Measurements from ENCODE around the gene CLDN5.

CLDN5 gene

GRCh38 chr22:19508024-19508776 is 16.0 kb downstream of the CLDN5 start:
- no peaks in the 10 kb centered on the region for H3K27me3 ChIP-seq (ENCODE audit: insufficient read depth, low read length, poor library complexity)
- no peak overlapping the region for H2BK120ac ChIP-seq (ENCODE audit: low read depth, low read length)
- no peak overlapping the region for H3K56ac ChIP-seq (ENCODE audit: low read length)
- H2BK15ac ChIP-seq (replicated peaks; ENCODE audit: low read depth): no peak overlapping the region
- no peak overlapping the region for H3K23ac ChIP-seq (ENCODE audit: low read length)
- H3K79me2 ChIP-seq (ENCODE audit: control insufficient read depth, insufficient read depth, low read length): no peaks in the 10 kb centered on the region
- H3K4ac ChIP-seq (ENCODE audit: low read depth, low read length): no peak overlapping the region
- H3K27ac ChIP-seq (ENCODE audit: low read depth, low read length): no peak overlapping the region
- H3K18ac ChIP-seq (ENCODE audit: low read length): no peak overlapping the region
- no CpG with 5 or more reads among the region's 10 CpGs for WGBS (ENCODE audit: extremely low coverage, insufficient coverage, low lambda C conversion rate)
- no peaks in the 10 kb centered on the region for H3K4me1 ChIP-seq (ENCODE audit: control insufficient read depth, low read depth, low read length)
- H2AK5ac ChIP-seq (ENCODE audit: low read length): no peak overlapping the region
- H3K4me2 ChIP-seq (ENCODE audit: low read length): no peak overlapping the region
- no peak overlapping the region for H4K5ac ChIP-seq (ENCODE audit: low read length)
- peaks cover 2% of the 10 kb centered on the region for H3K36me3 ChIP-seq (ENCODE audit: control insufficient read depth, insufficient read depth, low read length)
- no peak overlapping the region for H4K8ac ChIP-seq (ENCODE audit: low read depth, low read length)
- H3K9ac ChIP-seq (ENCODE audit: low read length): no peak overlapping the region
- H3K4me3 ChIP-seq (ENCODE audit: low read length): no peak overlapping the region
- no peaks in the 10 kb centered on the region for H3K79me1 ChIP-seq (ENCODE audit: low read length)
- no peak overlapping the region for H2BK5ac ChIP-seq (ENCODE audit: low read length)
- no peak for DNase-seq

GRCh38 chr22:19507534-19507861 is 16.7 kb downstream of the CLDN5 start:
- Histone ChIP-seq H2BK15ac (replicated peaks; ENCODE audit: low read depth) (no peak overlapping the region), H3K23ac (ENCODE audit: low read length) (no peak overlapping the region), H2AK5ac (ENCODE audit: low read length) (no peak overlapping the region), H3K36me3 (ENCODE audit: control insufficient read depth, insufficient read depth, low read length) (peaks cover 2% of the 10 kb centered on the region), H3K27ac (ENCODE audit: low read depth, low read length) (no peak overlapping the region), H3K56ac (ENCODE audit: low read length) (no peak overlapping the region), H3K79me2 (ENCODE audit: control insufficient read depth, insufficient read depth, low read length) (no peaks in the 10 kb centered on the region), H3K27me3 (ENCODE audit: insufficient read depth, low read length, poor library complexity) (no peaks in the 10 kb centered on the region), H4K5ac (ENCODE audit: low read length) (no peak overlapping the region), H4K8ac (ENCODE audit: low read depth, low read length) (no peak overlapping the region), H2BK120ac (ENCODE audit: low read depth, low read length) (no peak overlapping the region), H3K18ac (ENCODE audit: low read length) (no peak overlapping the region), H3K4me1 (ENCODE audit: control insufficient read depth, low read depth, low read length) (no peaks in the 10 kb centered on the region), H3K79me1 (ENCODE audit: low read length) (no peaks in the 10 kb centered on the region), H2BK5ac (ENCODE audit: low read length) (no peak overlapping the region), H3K4ac (ENCODE audit: low read depth, low read length) (no peak overlapping the region), H3K4me3 (ENCODE audit: low read length) (no peak overlapping the region), H3K4me2 (ENCODE audit: low read length) (no peak overlapping the region), H3K9ac (ENCODE audit: low read length) (no peak overlapping the region)
- WGBS (ENCODE audit: extremely low coverage, insufficient coverage, low lambda C conversion rate): no CpG with 5 or more reads among the region's 4 CpGs
- DNase-seq: no peak

- H3K23ac ChIP-seq (ENCODE audit: low read length): no peak overlapping the region
- no peak overlapping the region for H3K27ac ChIP-seq (ENCODE audit: low read depth, low read length)
- H3K27me3 ChIP-seq (ENCODE audit: insufficient read depth, low read length, poor library complexity): no peaks in the 10 kb centered on the region
- no peaks in the 10 kb centered on the region for H3K79me1 ChIP-seq (ENCODE audit: low read length)
- no peak overlapping the region for H2BK15ac ChIP-seq (replicated peaks; ENCODE audit: low read depth)
- no peak overlapping the region for H4K8ac ChIP-seq (ENCODE audit: low read depth, low read length)
- H2BK120ac ChIP-seq (ENCODE audit: low read depth, low read length): no peak overlapping the region
- no peaks in the 10 kb centered on the region for H3K4me1 ChIP-seq (ENCODE audit: control insufficient read depth, low read depth, low read length)
- H3K56ac ChIP-seq (ENCODE audit: low read length): no peak overlapping the region
- no peak overlapping the region for H3K4me3 ChIP-seq (ENCODE audit: low read length)
- H3K18ac ChIP-seq (ENCODE audit: low read length): no peak overlapping the region
- H3K4ac ChIP-seq (ENCODE audit: low read depth, low read length): no peak overlapping the region
- H3K9ac ChIP-seq (ENCODE audit: low read length): no peak overlapping the region
- no peak overlapping the region for H2AK5ac ChIP-seq (ENCODE audit: low read length)
- no peak overlapping the region for H2BK5ac ChIP-seq (ENCODE audit: low read length)
- no peak overlapping the region for H4K5ac ChIP-seq (ENCODE audit: low read length)
- H3K79me2 ChIP-seq (ENCODE audit: control insufficient read depth, insufficient read depth, low read length): no peaks in the 10 kb centered on the region
- no CpG with 5 or more reads among the region's 10 CpGs for WGBS (ENCODE audit: extremely low coverage, insufficient coverage, low lambda C conversion rate)
- DNase-seq: no peak
- no peak overlapping the region for H3K4me2 ChIP-seq (ENCODE audit: low read length)
- H3K36me3 ChIP-seq (ENCODE audit: control insufficient read depth, insufficient read depth, low read length): peaks cover 2% of the 10 kb centered on the region
Observed at GRCh38 chr22:19506212-19506611, 18.0 kb downstream of the CLDN5 start.

- no peaks in the 10 kb centered on the region for H3K79me1 ChIP-seq (ENCODE audit: low read length)
- no peak overlapping the region for H2AK5ac ChIP-seq (ENCODE audit: low read length)
- H4K8ac ChIP-seq (ENCODE audit: low read depth, low read length): no peak overlapping the region
- no peaks in the 10 kb centered on the region for H3K4me1 ChIP-seq (ENCODE audit: control insufficient read depth, low read depth, low read length)
- no peaks in the 10 kb centered on the region for H3K79me2 ChIP-seq (ENCODE audit: control insufficient read depth, insufficient read depth, low read length)
- H3K18ac ChIP-seq (ENCODE audit: low read length): no peak overlapping the region
- H3K56ac ChIP-seq (ENCODE audit: low read length): no peak overlapping the region
- no peak overlapping the region for H2BK5ac ChIP-seq (ENCODE audit: low read length)
- WGBS (ENCODE audit: extremely low coverage, insufficient coverage, low lambda C conversion rate): no CpG with 5 or more reads among the region's 5 CpGs
- H3K4me2 ChIP-seq (ENCODE audit: low read length): no peak overlapping the region
- no peak overlapping the region for H3K23ac ChIP-seq (ENCODE audit: low read length)
- no peak overlapping the region for H3K4ac ChIP-seq (ENCODE audit: low read depth, low read length)
- no peaks in the 10 kb centered on the region for H3K27me3 ChIP-seq (ENCODE audit: insufficient read depth, low read length, poor library complexity)
- H2BK120ac ChIP-seq (ENCODE audit: low read depth, low read length): no peak overlapping the region
- H4K5ac ChIP-seq (ENCODE audit: low read length): no peak overlapping the region
- DNase-seq: no peak
- H2BK15ac ChIP-seq (replicated peaks; ENCODE audit: low read depth): no peak overlapping the region
- no peak overlapping the region for H3K9ac ChIP-seq (ENCODE audit: low read length)
- H3K4me3 ChIP-seq (ENCODE audit: low read length): no peak overlapping the region
- H3K36me3 ChIP-seq (ENCODE audit: control insufficient read depth, insufficient read depth, low read length): peaks cover 2% of the 10 kb centered on the region
- no peak overlapping the region for H3K27ac ChIP-seq (ENCODE audit: low read depth, low read length)
Observed at GRCh38 chr22:19505735-19506126, 18.5 kb downstream of the CLDN5 start.

GRCh38 chr22:19504900-19505734 is 19.1 kb downstream of the CLDN5 start:
- Histone ChIP-seq H2BK5ac (ENCODE audit: low read length) (no peak overlapping the region), H3K56ac (ENCODE audit: low read length) (no peak overlapping the region), H3K27me3 (ENCODE audit: insufficient read depth, low read length, poor library complexity) (no peaks in the 10 kb centered on the region), H2BK120ac (ENCODE audit: low read depth, low read length) (no peak overlapping the region), H3K79me2 (ENCODE audit: control insufficient read depth, insufficient read depth, low read length) (no peaks in the 10 kb centered on the region), H3K4me3 (ENCODE audit: low read length) (no peak overlapping the region), H3K4me1 (ENCODE audit: control insufficient read depth, low read depth, low read length) (no peaks in the 10 kb centered on the region), H4K8ac (ENCODE audit: low read depth, low read length) (no peak overlapping the region), H3K4me2 (ENCODE audit: low read length) (no peak overlapping the region), H3K9ac (ENCODE audit: low read length) (no peak overlapping the region), H3K27ac (ENCODE audit: low read depth, low read length) (no peak overlapping the region), H2BK15ac (replicated peaks; ENCODE audit: low read depth) (no peak overlapping the region), H3K23ac (ENCODE audit: low read length) (no peak overlapping the region), H3K79me1 (ENCODE audit: low read length) (no peaks in the 10 kb centered on the region), H3K18ac (ENCODE audit: low read length) (no peak overlapping the region), H3K4ac (ENCODE audit: low read depth, low read length) (no peak overlapping the region), H4K5ac (ENCODE audit: low read length) (no peak overlapping the region), H3K36me3 (ENCODE audit: control insufficient read depth, insufficient read depth, low read length) (peaks cover 2% of the 10 kb centered on the region), H2AK5ac (ENCODE audit: low read length) (no peak overlapping the region)
- WGBS (ENCODE audit: extremely low coverage, insufficient coverage, low lambda C conversion rate): no CpG with 5 or more reads among the region's 18 CpGs
- no peak for DNase-seq

Measured in mesendoderm (in vitro differentiated cells).